ENCODE measurements around the gene SLC34A3. TPM values are rescaled to one million over a fixed set of nuclear protein-coding genes. Genes with fewer than 3 reads are reported as not detected.

The SLC34A3 gene
- total RNA-seq, 2 experiments from 2014 or later = not detected

DNA sequence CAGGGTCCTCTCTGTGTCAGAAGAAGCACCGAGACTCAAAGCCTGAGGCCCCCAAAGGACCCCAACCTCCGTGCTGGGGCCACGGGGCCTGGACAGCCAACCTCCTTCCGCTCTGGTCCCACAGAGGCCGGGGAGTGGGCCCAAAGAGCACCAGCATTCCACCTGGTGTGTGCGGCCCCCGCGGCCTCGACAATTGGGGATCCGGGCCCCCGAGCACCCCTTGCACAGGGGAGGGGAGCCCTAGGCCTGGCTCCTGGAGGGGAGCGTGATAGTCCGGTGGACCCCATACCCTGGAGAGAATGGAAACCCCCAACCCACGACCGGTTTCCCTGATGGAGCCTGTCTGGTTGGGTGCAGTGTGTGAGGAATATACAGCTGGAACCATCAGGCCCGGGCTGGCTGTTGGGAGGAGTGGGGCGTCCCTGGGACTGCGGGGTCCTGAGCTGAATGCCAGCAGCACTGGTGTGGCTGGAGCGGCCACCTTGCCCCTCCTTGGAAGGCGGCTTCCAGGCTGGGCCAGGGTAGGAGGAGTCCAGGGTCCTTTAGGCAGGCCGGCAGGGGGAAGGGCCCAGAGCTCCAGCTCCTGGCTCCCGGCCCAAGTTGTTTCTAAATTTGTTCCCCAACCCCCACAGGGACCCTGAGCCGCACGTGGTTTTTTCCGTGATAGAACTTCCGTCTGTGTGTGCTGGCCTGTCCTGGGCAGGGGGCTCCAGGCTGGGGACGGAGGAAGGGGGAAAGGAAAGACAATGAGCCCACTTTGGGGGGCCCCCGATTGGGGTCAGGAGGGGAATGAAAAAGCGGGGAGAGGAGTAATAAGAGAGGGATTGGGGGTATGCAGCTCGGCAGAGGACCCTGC, 46.0 kb downstream of the SLC34A3 start:
- POLR2A ChIA-PET = interaction anchor here (1.1 to 2.9 kb wide), 6 partner anchors 10 to 72 kb away, joined by 3 to 18 read pairs (median 6); partner anchors contain the start of genes NELFB and TUBB4B
- Mint-ChIP-seq H3K4me3 (peak overlapping the region; percentile 58), H3K9me3 (no peaks in the 10 kb centered on the region), H3K4me1 (peaks cover 23% of the 10 kb centered on the region), H3K36me3 (ENCODE audit: low read depth) (peaks cover 7% of the 10 kb centered on the region), H3K27me3 (no peaks in the 10 kb centered on the region), H3K27ac (peak overlapping the region; percentile 68)
- CTCF ChIA-PET = interaction anchor here (0.5 to 2.1 kb wide), 11 partner anchors 10 to 207 kb away, joined by 3 to 9 read pairs (median 4); partner anchors contain the start of genes NRARP, SAPCD2 and TUBB4B
- no peak for DNase-seq

DNA sequence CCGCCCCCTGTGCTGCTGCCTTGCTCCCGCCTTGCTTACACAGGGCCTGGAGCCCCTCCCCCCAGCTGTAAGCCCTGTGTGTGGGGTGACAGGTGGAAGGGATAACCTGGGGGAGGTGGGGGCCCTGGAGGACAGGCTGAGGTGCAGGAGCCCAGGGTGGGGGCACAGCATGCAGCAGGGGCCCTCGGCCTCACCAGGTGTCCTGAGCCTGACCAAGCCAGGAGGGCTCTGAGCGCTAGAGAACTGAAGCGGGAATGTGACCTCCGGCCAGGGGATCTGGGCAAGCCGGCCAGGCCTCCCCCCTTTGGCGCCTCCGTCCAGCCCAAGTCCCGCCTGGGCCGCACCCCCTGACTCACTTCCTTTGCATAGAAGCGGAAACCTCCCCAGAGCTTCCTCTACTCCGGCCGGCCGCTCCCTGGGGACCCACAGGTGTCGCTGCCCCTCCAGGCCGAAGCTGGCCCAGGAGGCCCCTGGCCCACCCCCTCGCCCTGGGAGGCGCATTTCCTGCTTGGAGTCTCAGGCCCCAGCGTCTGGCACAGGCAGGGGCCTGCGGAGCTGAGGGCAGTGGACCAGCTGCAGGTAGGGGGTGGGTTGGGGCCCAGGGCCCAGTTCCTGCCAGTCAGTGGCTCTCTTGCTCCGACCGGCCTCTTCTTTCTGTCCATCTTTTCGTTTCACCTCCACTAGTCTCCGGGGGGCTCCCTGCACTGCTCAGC, 46.8 kb downstream of the SLC34A3 start, which contains the start of gene TOR4A:
Gene TOR4A, plus strand, starts transcription at position 398 of the 713 bp plus-strand sequence. CDS start 964 bp downstream, outside the sequence.
- CTCF ChIA-PET = interaction anchor here (0.5 to 2.1 kb wide), 10 partner anchors 9 to 208 kb away, joined by 3 to 9 read pairs (median 4); partner anchors contain the start of genes NRARP, SAPCD2 and TUBB4B
- H3K4me1 Mint-ChIP-seq = peaks cover 26% of the 10 kb centered on the region
- H3K4me3 Mint-ChIP-seq = peak within 1 kb of the TSS; percentile 84
- H3K27me3 Mint-ChIP-seq = no peaks in the 10 kb centered on the region
- H3K36me3 Mint-ChIP-seq (ENCODE audit: low read depth) = peaks cover 7% of the 10 kb centered on the region
- POLR2A ChIA-PET = interaction anchor here (1.0 to 2.9 kb wide), 8 partner anchors 8 to 162 kb away, joined by 3 to 18 read pairs (median 4); partner anchors contain the start of genes NELFB and TUBB4B
- H3K9me3 Mint-ChIP-seq = no peaks in the 10 kb centered on the region
- DNase-seq = peak; percentile 73
- H3K27ac Mint-ChIP-seq = peak within 1 kb of the TSS; percentile 79

DNA sequence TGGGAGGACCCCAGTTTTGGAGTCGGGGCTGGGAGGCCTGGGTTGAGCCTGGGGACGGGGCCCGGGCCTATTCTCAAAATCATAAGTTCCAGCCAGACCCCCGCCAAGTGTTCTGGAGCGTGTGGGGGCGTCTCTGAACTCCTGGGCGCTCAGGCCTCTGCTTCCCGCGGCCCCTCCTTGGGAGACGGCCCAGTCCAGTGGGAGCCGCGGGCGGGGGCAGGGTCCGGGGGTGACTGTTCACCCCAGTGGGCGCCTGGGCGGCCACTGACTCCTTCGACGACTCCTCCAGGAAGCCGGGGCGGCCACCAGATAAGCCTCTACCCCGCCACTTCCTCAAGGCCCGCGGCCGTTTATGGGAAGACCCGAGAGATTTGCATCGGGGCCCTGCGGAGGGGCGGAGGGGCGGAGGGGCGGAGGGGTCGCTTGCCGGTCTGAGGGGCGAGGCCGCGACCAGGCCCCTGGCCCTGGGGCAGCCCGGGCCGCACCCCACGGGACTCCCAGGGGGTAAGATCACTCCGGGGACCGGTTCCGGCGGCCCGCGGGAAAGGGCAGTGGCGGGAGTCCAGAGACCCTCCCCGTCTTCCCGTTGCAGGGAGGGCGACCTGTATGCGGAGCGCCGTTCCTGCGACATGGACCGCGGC, 47.5 kb downstream of the SLC34A3 start:
- Mint-ChIP-seq H3K36me3 (ENCODE audit: low read depth) (peaks cover 10% of the 10 kb centered on the region), H3K4me1 (peaks cover 30% of the 10 kb centered on the region), H3K9me3 (no peaks in the 10 kb centered on the region), H3K4me3 (peak overlapping the region; percentile 84), H3K27me3 (no peaks in the 10 kb centered on the region), H3K27ac (peak overlapping the region; percentile 79)
- DNase-seq = peak; percentile 39
- POLR2A ChIA-PET = interaction anchor here (1.0 to 2.9 kb wide), 6 partner anchors 9 to 163 kb away, joined by 3 to 18 read pairs (median 6); partner anchors contain the start of genes NELFB and TUBB4B
- CTCF ChIA-PET = interaction anchor here (0.6 to 2.1 kb wide), 6 partner anchors 9 to 350 kb away, joined by 3 to 9 read pairs (median 4); partner anchors contain the start of genes NRARP and TUBB4B

DNA sequence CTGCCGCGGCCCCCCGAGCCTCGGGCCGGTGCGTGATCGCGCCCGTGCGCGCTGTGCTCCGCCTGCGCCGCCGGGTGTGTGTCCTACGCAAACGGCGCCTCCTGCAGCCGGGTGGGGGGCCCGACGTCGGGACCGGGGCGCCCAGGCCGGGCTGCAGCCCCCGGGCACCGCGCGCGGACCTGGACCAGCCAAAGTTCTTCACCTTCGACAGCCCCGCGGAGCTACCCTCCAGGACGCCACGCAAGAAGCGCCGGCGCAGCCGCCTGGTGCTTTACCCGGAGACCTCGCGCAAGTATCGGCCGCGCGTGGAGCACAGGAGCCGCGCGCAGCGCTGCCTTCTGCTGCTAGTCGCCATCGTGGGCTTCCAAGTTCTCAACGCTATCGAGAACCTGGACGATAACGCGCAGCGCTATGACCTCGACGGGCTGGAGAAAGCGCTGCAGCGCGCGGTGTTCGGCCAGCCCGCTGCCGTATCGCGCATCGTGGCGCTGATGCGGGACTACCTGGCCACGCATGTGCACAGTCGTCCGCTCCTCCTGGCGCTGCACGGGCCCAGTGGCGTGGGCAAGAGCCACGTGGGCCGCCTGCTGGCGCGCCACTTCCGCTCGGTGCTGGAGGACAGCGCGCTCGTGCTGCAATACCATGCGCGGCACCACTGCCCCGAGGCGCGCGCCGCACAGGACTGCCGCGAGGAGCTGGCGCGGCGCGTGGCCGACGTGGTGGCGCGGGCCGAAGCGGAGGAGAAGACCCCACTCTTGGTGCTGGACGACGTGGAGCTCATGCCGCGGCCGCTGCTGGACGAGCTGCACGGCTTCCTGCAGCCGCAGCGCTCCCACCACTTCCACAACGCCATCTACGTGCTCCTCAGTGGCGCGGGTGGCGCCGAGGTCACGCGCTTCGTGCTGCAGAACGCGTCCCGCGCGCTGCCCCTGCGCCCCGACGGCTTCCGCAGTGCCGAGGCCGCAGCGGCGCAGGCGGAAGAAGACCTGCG, 48.3 kb downstream of the SLC34A3 start:
- DNase-seq = no peak
- Mint-ChIP-seq H3K9me3 (no peaks in the 10 kb centered on the region), H3K36me3 (ENCODE audit: low read depth) (peaks cover 7% of the 10 kb centered on the region), H3K27ac (no peak overlapping the region), H3K4me1 (peaks cover 30% of the 10 kb centered on the region), H3K27me3 (no peaks in the 10 kb centered on the region), H3K4me3 (peak overlapping the region; percentile 10)
- POLR2A ChIA-PET = interaction anchor here (1.4 to 2.9 kb wide), 3 partner anchors 23 to 38 kb away, joined by 4 to 13 read pairs (median 5); partner anchors contain the start of genes NELFB and TUBB4B
- CTCF ChIA-PET = interaction anchor here (0.6 kb wide), 1 partner anchor 350 kb away, joined by 4 read pairs; no protein-coding TSS in a partner anchor

DNA sequence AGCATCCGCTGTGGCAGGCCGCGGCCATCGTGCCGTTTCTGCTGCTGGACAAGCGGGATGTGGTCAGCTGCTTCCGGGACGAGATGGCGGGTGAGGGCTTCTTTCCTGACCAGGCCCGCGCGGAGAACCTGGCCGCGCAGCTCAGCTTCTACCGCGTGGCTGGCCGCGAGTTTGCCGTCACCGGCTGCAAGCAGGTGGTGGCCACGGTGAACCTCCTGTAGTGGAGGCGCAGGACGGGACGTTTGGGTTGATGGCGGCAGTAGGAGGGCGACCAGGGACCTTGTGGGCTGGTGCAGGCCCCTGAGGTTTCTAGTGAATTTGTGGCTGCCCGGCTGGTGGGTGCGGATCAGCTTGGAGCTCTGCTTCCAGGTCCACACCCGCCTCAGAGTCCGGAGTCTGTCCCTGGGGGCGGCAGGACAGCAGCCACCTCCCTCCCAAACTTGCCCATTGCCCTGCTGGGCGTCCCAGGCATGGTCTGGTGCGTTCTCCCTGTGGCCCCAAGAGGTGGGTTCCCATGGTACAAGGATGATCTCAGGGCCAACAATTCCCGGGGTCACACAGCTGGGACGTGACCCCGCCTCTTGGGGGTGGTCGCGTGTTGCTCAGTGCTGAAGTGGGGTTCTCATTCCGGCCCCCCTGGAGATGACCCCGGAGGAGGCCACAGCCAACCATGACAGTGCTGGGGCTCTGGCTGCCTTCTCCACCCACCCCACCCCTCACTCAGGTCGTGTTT, 49.2 kb downstream of the SLC34A3 start:
- CTCF ChIA-PET = interaction anchor here (0.6 kb wide), 1 partner anchor 160 kb away, joined by 5 read pairs; no protein-coding TSS in a partner anchor
- no peak for DNase-seq
- POLR2A ChIA-PET = interaction anchor here (1.4 to 1.8 kb wide), 2 partner anchors 24 to 39 kb away, joined by 4 to 5 read pairs; partner anchors contain the start of genes NELFB and TUBB4B

DNA sequence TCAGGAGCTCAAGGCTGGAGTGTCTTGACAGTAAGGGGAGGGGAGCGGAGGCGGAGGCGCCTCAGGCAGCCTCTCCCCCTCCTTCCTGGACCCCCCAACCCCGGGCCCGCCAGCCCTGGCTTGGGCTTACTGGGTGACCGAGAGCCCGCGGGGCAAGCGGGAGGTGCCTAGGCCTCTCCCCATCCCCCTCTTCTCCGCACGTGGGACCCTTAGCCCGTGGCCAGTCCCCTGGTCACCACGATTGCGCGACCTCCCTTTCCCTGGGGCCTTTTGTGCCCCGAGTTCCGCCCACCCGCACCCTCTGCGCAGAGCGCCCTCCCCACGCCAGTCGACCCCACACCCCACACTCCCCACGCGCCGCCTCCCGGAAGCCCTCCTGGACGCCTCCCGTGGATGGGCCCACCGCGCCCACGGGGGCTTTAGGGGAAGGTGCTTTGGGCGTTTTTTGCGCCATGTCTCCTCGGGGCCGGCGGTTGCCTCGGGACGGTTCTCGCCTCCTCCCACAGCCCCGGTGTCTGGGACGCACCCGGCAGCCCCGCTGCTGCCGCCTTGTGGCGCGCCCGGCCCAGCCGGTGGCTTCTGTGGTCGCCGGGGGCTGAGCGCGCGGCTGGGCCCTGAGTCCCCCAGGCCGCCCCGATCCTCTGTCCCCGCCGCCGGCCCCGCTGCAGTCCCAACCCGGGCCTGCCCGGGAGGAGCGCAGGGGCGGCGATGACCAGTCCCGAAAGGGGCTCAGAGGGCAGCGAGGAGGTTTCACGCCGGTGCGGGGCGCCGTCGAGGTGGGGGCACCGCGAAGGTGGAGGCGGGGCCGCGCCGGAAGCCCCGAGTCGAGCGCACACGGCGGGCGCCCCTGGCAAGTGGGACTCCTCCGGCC, 50.0 kb downstream of the SLC34A3 start:
- H3K4me3 Mint-ChIP-seq = peak overlapping the region; percentile 24
- no peak for DNase-seq
- POLR2A ChIA-PET = interaction anchor here (1.4 to 1.8 kb wide), 3 partner anchors 25 to 40 kb away, joined by 4 to 5 read pairs (median 5); partner anchors contain the start of genes NELFB and TUBB4B
- H3K36me3 Mint-ChIP-seq (ENCODE audit: low read depth) = peaks cover 7% of the 10 kb centered on the region
- H3K4me1 Mint-ChIP-seq = peaks cover 26% of the 10 kb centered on the region
- H3K9me3 Mint-ChIP-seq = no peaks in the 10 kb centered on the region
- H3K27me3 Mint-ChIP-seq = no peaks in the 10 kb centered on the region
- CTCF ChIA-PET = interaction anchor here (0.6 kb wide), 1 partner anchor 160 kb away, joined by 5 read pairs; no protein-coding TSS in a partner anchor
- H3K27ac Mint-ChIP-seq = no peak overlapping the region

More for the DNA sequence above, 49.2 kb downstream of the SLC34A3 start:
- H3K4me3 Mint-ChIP-seq = peak overlapping the region; percentile 24
- peaks cover 7% of the 10 kb centered on the region for H3K36me3 Mint-ChIP-seq (ENCODE audit: low read depth)
- peaks cover 30% of the 10 kb centered on the region for H3K4me1 Mint-ChIP-seq
- H3K9me3 Mint-ChIP-seq = no peaks in the 10 kb centered on the region
- H3K27ac Mint-ChIP-seq = no peak overlapping the region
- H3K27me3 Mint-ChIP-seq = no peaks in the 10 kb centered on the region

DNA sequence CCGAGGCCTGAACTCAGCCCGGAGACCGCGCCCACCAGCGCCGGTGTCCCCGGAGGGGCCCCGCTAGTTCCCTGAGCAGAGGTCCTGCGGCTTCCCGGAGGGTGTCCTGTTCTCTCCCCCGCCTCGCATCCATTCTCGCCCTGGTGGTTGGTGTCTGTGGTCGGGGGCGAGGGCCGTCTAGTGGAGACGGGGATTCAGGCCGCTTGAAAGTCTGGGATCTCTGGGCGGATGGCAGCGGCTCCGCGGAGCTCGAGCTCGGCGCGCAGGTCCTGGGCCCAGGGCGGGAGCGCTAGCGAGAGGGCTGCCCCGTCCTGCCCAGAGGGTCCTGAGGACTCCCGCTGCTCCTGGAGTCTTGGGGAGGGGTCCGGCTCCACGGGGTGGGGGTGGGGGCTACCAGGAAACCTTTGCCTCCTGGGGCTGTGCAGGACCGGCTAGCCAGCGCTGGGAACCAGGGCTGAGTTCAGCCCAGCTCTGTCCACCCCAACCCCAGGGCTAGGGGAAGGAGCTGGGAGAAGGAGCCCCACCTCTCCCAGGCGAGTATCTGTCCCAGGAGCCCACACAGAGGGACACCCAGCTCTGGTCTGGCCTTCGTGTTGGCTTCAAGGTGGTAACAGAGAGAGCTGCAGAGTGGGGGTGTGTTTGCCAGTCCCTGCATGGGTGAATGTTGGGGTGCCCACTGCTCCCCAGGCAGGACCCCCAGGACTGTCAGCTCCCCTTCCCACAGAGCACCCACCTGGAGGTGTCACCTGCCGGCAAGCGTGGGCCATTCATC, 50.8 kb downstream of the SLC34A3 start:
- Mint-ChIP-seq H3K36me3 (ENCODE audit: low read depth) (peaks cover 7% of the 10 kb centered on the region), H3K9me3 (no peaks in the 10 kb centered on the region), H3K27me3 (no peaks in the 10 kb centered on the region), H3K4me1 (peaks cover 23% of the 10 kb centered on the region), H3K4me3 (no peak overlapping the region), H3K27ac (no peak overlapping the region)
- ChIA-PET CTCF (interaction anchor here (0.7 kb wide), 1 partner anchor 214 kb away, joined by 3 read pairs; no protein-coding TSS in a partner anchor), POLR2A (interaction anchor here (0.6 to 1.7 kb wide), 2 partner anchors 41 to 162 kb away, joined by 3 to 5 read pairs; partner anchors contain the start of gene TUBB4B)
- no peak for DNase-seq
